ENCODE measurements around the gene RAET1L.
"Not testable (repeated sequence)": the region's sequence is repeated elsewhere in the genome, so short reads cannot be mapped to it uniquely, and the experiment has no call there.

Gene RAET1L

GRCh38 chr6:150015281-150016001 lies 9.9 kb downstream of the RAET1L start:
- not testable (repeated sequence) for DNase-seq

GRCh38 chr6:150014623-150015280 lies 10.6 kb downstream of the RAET1L start:
- DNase-seq: not testable (repeated sequence)

- DNase-seq: not testable (repeated sequence)
Observed at GRCh38 chr6:150013785-150014622, 11.3 kb downstream of the RAET1L start.

GRCh38 chr6:150012846-150013784 lies 12.2 kb downstream of the RAET1L start:
- not testable (repeated sequence) for DNase-seq

GRCh38 chr6:150008588-150008987 lies 16.7 kb downstream of the RAET1L start:
- DNase-seq: peak; percentile 57

DNA sequence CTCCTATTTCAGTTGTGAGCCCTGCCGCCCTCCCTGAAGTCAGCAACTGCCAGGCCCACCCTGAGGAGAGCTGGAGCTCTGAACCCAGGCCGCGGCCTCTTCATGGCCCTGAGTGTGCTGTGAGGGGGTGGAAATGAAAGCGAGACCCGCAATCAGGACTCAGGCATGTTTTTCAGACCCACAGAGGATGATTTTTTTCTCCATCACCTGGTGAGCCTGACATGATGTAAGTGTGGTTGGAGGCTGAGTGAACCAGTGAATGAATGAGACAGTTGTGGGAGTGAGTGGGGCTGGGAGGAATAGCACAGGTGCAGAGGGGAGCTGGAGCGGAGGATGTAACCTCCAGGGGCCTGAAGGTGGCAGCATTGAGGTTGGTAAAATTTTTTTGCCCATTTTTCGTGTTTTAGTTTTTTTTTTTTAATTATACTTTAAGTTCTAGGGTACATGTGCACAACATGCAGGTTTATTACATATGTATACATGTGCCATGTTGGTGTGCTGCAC lies 18.3 kb downstream of the RAET1L start:
- peak; percentile 47 for DNase-seq

- no peak for DNase-seq
Observed at GRCh38 chr6:150005761-150006651, 19.3 kb downstream of the RAET1L start.

- DNase-seq: peak; percentile 86
Observed at GRCh38 chr6:150004783-150005717, 20.3 kb downstream of the RAET1L start.

- no peak for DNase-seq
Observed at GRCh38 chr6:150004101-150004782, 21.1 kb downstream of the RAET1L start.

DNA sequence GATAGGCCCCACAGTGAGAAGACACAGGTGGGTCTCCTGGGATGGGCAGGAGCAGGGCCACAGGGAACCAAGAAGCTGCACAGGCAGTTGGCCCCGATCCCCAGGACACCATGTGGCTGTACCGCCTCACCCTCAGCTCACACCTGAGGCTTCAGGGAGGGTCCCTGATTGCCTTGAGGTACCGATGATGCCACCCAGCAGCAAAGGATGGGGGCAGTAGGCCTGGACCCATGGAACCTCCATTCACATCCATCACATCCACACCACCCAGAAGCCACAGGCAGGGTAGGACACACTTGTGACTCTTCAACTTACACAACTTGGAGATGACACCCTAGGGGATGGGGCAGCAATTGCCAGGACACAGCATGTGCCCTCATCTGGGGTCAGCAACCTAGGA lies 21.7 kb downstream of the RAET1L start:
- not testable (repeated sequence) for DNase-seq

- DNase-seq: no peak
Observed at GRCh38 chr6:150002710-150003109, 22.6 kb downstream of the RAET1L start.

- no peak for DNase-seq
Observed at GRCh38 chr6:150001295-150002008, 23.9 kb downstream of the RAET1L start.

GRCh38 chr6:149999636-150000035 lies 25.7 kb downstream of the RAET1L start:
- DNase-seq: no peak

DNA sequence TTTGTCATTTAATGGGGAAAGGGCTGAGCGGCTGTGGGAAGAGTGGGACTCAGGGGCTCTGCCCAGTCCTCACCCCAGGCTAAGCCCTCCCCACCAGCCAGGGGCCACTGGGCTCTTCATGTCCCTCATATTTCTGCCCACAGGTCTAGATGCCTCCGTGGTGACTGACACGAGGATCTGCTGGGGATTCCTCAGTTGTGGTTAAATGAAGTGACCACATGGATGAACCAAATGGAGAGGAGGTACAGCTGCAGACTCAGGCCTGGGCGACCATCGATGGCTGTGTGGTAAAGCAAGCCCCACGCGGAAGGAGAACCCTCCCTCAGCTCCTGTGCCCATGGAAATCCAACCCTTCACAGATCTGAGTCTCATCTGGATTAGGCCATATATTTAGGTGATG lies 29.4 kb downstream of the RAET1L start:
- no peak for DNase-seq

GRCh38 chr6:149995235-149995750 lies 30.0 kb downstream of the RAET1L start:
- DNase-seq: no peak

DNA sequence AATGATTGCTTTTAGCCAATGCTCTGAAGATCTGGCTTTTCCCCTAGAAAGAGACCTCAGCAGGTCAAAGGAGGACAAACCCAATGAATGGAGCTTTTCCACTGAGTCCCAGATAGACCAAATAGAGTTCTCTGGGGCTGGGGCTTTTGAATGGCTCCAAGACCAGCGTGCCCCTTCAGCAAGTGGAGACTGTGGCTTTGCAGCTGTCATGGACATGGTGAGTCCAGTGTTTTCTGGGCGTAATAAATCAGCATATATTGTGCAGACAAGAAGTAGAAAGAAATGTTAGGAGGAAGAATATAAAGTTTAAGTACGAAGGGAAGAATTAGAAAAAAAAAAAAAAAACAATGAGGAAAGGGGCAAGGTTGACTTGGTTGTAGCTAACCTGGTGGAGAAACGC lies 33.5 kb downstream of the RAET1L start:
- no peak for DNase-seq

DNA sequence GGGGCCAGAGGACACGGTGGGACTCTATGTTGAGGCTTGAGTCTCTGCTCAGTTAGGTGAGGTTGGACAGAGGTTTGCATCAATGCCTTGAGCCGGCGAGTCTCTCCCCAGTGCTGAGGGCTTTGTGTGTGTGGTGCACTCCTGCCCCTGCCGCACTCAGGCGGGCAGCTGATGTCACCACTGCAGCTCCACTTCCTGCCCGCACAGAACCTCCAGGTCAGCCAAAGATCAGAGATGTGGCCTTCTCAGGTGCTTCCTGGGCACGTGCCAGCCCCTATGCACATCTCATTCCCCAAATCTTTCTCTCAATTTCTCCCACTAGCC lies 33.9 kb downstream of the RAET1L start:
- not testable (repeated sequence) for DNase-seq

GRCh38 chr6:149990661-149991471 lies 34.5 kb downstream of the RAET1L start:
- DNase-seq: peak; percentile 17
